Skin epidermis (tissue), 12 donors: ENCODE results near the gene KLF15.

Experiments used
- H3K27ac ChIP-seq, 21 experiments: fragments of 200-600 bp; sonication (generic) in 11 of 21; one replicate each; pipeline ENCODE4 v1.5.0; 2020; ENCODE audit warnings: mild to moderate bottlenecking in 3 of 21, inconsistent platforms in 2 of 21, moderate library complexity in 2 of 21
- H3K4me3 ChIP-seq, 7 experiments: fragments of 200-600 bp; sonication (generic) in 2 of 7; one replicate each; pipeline ENCODE4 v1.5.0; 2020; ENCODE audit warnings: inconsistent platforms in 2 of 7, mild to moderate bottlenecking in 2 of 7, moderate library complexity in 1 of 7

Gene KLF15

DNA sequence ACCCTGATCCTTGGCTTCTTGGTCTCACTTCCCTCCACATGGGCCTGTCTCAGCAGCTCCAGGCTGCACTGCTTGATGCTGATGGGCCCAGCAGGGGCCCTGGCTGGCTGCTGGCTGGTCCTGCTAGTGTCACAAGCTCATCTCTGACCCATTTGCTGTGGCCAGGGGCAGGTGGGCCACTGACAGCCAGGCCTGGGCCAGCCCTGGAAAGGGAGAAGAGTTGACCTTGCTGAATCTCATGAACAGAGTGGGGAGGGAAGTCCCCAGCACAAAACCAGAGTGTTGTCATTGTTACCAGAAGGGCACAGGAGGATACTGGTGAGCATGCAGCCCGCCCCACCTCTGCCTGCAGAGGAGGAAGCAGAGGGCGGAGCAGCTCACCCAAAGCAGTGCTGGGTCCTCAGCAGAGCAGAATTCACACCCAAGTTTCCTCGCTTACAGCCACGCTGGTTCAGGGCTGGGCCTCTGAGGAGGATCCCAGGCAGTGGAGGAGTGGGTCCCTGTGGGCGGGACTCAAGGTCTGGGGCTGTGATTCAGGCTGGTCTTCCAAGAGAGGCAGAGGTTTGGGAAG, 7.6 kb upstream of the KLF15 start:
- Histone ChIP-seq H3K4me3 (no peak overlapping the region), H3K27ac (no peak overlapping the region)

- no peak overlapping the region for H3K27ac ChIP-seq
- H3K4me3 ChIP-seq, result no peak overlapping the region
Measured at GRCh38 chr3:126364130-126364695, 7.0 kb upstream of the KLF15 start.

- Histone ChIP-seq H3K27ac (no peak overlapping the region), H3K4me3 (no peak overlapping the region)
Measured at GRCh38 chr3:126361211-126361610, 4.0 kb upstream of the KLF15 start.

DNA sequence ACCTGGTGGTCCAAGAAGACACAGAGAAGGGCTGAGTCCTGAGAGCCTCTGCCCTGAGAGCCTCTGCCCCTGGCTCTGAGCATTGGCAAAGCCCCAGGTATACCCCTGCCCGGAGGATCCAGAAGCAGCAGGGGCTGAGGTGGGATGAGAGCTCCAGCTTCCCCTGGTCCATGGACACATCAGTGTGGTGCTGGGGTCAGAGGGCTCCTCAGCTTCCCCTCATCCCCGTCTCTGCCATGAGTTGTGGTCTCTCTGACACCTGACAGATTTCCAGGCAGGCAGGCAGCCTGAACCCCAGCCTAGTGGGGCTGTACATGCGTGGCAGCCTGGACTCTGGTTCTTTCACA, 3.5 kb upstream of the KLF15 start:
- H3K27ac ChIP-seq, result no peak overlapping the region
- H3K4me3 ChIP-seq, result no peak overlapping the region

DNA sequence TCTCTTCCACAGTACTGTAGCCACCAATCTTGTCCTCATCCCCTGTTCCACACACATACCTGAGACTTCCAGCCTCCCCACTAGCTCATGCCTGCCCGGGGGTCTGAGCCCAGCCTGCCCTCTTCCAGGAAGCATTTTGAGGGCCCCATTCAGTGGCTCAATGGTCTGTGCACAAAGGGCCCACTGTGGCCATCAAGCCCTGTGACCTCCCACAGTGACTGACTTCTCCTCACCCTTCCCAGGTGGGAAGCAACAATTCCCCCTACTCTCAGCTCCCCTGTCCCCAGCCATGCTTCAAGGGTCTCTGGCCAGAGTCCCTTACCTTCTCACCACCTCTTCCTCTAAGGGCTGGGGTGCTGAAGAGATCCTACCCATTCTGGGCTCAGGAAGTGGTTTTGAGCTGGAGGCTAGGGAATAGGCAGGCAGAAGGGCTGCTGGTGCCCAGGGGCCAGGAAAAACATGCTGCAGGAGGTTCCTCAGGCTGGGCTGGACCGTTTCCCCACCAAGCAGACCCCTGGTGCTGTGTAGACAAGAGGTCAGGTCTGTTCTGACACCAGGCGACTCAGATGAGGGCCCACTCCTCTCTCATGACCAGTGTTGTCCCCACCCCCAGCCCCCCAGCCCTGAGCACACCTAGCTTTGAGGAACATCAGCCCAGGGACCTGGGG, 3.0 kb upstream of the KLF15 start:
- H3K27ac ChIP-seq, result no peak overlapping the region
- H3K4me3 ChIP-seq, result no peak overlapping the region

- Histone ChIP-seq H3K27ac (no peak overlapping the region), H3K4me3 (no peak overlapping the region)
Measured at GRCh38 chr3:126358816-126359181, 1.6 kb upstream of the KLF15 start.

GRCh38 chr3:126358038-126358815, 1.0 kb upstream of the KLF15 start:
- Histone ChIP-seq H3K4me3 (peak overlapping the region in 3 of 7 experiments; percentile 44 to 64 (median 49)), H3K27ac (no peak overlapping the region)

DNA sequence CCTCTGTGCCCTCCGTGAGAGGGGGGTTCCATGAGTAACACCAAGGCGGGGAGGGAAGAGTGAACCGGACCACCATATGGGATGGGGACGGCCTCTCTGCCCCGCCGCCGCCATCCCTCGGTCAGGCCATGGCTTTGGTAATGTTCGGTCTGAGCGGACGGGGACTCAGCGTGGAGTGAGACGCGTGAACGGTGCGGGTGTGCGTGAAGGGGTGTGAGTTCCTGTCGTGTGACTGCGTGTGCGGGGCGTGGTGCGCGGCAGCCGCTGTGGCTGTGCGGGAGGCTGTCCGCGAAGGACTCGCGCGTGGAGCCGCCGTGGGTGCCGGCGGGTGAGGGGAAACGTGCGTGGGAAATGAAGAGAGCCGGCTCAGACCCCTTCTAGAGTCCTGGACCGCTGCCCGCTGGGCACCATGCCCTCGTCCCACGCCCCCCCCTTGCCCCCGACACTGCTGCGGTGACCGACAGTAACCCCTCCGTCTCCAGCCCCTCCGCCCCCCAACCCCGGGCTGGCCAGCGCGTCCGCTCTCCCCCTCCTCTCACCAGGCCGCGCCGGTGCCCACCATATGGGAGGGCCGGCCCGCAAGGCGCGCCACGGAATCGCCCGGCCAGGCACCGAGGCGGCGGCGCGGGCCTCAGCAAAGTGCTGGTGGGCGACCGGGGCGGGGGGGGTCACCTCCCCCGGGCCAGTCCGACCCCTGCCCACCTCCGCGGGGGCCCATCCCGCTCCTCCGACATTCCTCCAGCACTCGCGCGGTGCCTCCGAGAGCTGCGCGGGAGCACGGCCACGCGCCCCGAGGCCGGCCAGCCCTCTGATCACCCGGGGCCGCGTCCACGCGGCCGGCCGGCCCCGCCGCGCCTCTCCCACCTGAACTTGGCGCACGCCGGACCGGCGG, 589 bp downstream of the KLF15 start:
- Histone ChIP-seq H3K4me3 (peak overlapping the region; percentile 39 to 64 (median 44)), H3K27ac (peak overlapping the region in 10 of 21 experiments; percentile 1 to 87 (median 58))

DNA sequence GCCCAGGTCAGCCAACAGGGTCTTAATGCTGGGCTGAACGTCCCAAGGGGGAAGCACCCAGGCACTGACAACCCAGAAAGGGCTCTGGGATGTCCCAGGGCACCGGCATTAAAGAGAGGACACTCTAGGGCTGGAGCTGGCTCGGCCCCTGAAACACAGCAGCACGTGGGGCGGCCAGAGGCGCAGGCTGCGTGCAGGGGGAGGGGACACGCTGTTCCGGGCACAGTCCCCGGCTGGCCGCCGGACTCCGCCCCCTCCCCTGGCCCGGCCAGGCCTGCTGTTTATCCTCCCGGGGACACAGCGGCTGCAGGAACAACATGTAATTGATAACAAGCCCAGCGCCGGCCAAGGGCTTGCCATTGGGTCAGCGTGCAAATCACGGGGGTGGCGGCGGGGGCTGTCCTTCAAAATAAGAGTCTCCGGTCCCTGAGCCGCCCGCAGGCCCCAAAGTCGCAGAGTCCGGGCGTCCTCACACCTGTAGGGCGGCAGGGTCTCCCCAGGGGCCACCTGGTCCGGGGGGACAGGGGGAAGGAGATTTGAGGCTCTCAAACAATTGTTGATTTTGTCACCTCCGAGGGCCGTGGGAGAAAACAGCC, 1.3 kb downstream of the KLF15 start:
- H3K27ac ChIP-seq, result peak overlapping the region in 10 of 21 experiments; percentile 1 to 87 (median 58)

GRCh38 chr3:126355251-126355650, 2.0 kb downstream of the KLF15 start:
- peak overlapping the region in 6 of 21 experiments; percentile 4 to 72 (median 42) for H3K27ac ChIP-seq
- H3K4me3 ChIP-seq, result no peak overlapping the region

More for the DNA sequence above, 1.3 kb downstream of the KLF15 start:
- peak overlapping the region; percentile 39 to 64 (median 44) for H3K4me3 ChIP-seq

GRCh38 chr3:126354776-126355175, 2.4 kb downstream of the KLF15 start:
- H3K4me3 ChIP-seq, result no peak overlapping the region
- H3K27ac ChIP-seq, result peak overlapping the region in 1 of 21 experiments; percentile 33

DNA sequence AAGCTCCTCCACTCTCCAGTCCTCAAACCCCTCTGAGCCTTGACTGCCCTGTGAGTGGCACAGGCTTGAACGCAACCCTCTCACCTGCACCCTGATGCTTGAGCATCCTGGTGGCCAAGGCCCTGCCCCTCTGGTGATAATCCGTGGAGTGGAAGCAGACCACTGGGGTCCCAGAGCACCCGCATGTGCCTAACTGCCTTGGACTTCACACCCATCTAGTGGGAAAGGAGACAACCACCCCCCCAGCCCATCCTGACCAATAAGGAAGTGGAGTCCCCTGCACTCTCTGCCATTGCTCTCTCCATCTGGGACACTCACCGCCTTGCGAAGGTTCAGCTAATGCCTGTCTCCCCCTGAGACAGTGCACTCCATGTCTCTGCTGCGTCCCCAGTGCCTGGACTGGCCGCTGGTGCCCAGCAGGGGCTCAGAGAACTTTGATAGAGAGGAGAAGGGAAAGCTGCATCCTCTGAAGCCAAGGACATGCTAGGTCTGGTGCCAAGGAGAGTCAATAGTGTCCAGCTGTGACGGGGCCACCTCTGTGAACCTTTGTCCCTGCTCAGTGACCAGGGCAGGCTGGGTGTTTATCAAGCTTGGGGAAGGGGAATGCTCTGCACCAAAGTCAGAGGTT, 3.4 kb downstream of the KLF15 start:
- H3K4me3 ChIP-seq, result no peak overlapping the region
- no peak overlapping the region for H3K27ac ChIP-seq

- Histone ChIP-seq H3K4me3 (no peak overlapping the region), H3K27ac (no peak overlapping the region)
Measured at GRCh38 chr3:126352476-126353454, 4.4 kb downstream of the KLF15 start.

- Histone ChIP-seq H3K4me3 (no peak overlapping the region), H3K27ac (no peak overlapping the region)
Measured at GRCh38 chr3:126351771-126352475, 5.3 kb downstream of the KLF15 start.

DNA sequence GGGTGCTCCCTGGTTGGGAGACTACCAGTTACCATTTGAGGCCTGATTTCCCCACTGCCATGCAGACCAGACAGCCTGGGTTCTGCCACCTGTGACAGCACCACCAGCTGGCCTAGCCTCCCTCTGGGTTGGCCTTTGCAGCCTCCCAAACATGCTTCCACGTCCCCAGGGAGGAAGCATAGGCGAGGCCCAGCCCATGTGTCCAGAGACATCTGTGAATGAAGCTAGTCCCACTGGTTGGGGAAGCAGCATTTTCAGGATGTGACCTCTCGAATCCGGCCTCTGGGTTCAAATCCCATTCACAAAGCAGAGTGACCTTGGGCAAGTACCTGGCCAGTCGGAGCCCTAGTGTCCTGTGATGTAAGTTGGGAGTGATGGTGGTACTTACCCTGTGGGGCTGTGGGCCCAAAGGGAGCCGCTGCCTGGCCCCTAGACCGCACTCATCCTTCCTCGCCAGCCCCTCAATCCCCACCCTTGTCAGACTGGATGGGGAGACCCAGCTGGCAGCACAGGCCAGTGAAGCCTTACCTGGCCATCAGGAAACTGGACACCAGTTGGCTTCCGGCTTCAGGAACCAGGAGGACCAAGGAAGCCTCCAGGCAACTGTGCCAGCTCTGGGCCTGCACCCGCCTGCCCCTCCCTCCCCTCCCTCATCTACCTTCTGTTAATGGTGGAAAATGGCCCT, 6.0 kb downstream of the KLF15 start:
- no peak overlapping the region for H3K27ac ChIP-seq

GRCh38 chr3:126350502-126351085, 6.6 kb downstream of the KLF15 start:
- no peak overlapping the region for H3K27ac ChIP-seq

More for the DNA sequence above, 6.0 kb downstream of the KLF15 start:
- no peak overlapping the region for H3K4me3 ChIP-seq

More at GRCh38 chr3:126350502-126351085, 6.6 kb downstream of the KLF15 start:
- H3K4me3 ChIP-seq, result no peak overlapping the region
